HCT116 (cell line): ENCODE data around the gene SPTLC3. TPM values are rescaled to one million over a fixed set of nuclear protein-coding genes. Genes with fewer than 3 reads are reported as not detected.

Source experiments
- ATAC-seq: fragments of 200-7000 bp; cut with Tn5 transposase; 2 replicates; pipeline ENCODE4 v1.9.1; 2020; ENCODE audit warnings: mild to moderate bottlenecking, moderate library complexity
- BruUV-seq: library from RNA; stranded (reverse); fragments of 400-500 nt; replicated peaks from 2 replicates; lab custom pipeline; 2021; lab: Mats Ljungman, UMichigan
- CTCF ChIA-PET: fragments of 300-600 bp; sonication (Branson Sonifier 250); formaldehyde crosslinking; loops from one replicate; lab custom pipeline; 2021; ENCODE audit warnings: antibody characterized with exemption; lab: Charles Lee
- POLR2A ChIA-PET: fragments of 300-600, 350-600 bp; sonication (Branson Sonifier 250); formaldehyde crosslinking; loops from one replicate; lab custom pipeline; 2021; ENCODE audit warnings: antibody characterized with exemption; lab: Charles Lee
- RAD21 ChIA-PET, 2 experiments: fragments of 300-600 bp; sonication (Branson Sonifier 250); formaldehyde crosslinking; loops; one replicate each; lab custom pipeline; 2023; ENCODE audit warnings: low total read pairs in 2 of 2; ENCODE audit not compliant: uncharacterized antibody in 2 of 2, unreplicated experiment in 2 of 2, low non-redundant PET in 1 of 2; lab: Charles Lee
- DNase-seq: peaks from one replicate; pipeline ENCODE4 v3.0.0-alpha.2; 2010; ENCODE audit warnings: low read depth, low spot score
- H2AFZ ChIP-seq: fragments of 200-600 bp; shearing (Covaris generic), sonication (generic); 2 replicates; pipeline ENCODE4 v1.6.1; 2017; ENCODE audit warnings: low read depth, mixed run types, mixed read lengths, antibody characterized with exemption, low read length; ENCODE audit not compliant: poor library complexity, severe bottlenecking
- H3K27ac ChIP-seq: 2 replicates; pipeline ENCODE4 v1.5.1; 2012; ENCODE audit warnings: low read depth, low read length
- H3K27me3 ChIP-seq: fragments of 200-600 bp; sonication (generic); 2 replicates; pipeline ENCODE4 v1.6.1; 2016; ENCODE audit warnings: mixed run types, low read length, mixed read lengths; ENCODE audit not compliant: insufficient read depth
- H3K36me3 ChIP-seq, 2 experiments: fragments of 200-500 bp in 1 of 2; fragments of 200-600 bp in 1 of 2; sonication (Bioruptor generic) in 1 of 2; sonication (generic) in 1 of 2; 2 replicates each; pipeline versions ENCODE4 v1.5.1 to v1.6.1; 2014 to 2016; ENCODE audit warnings: low read length in 2 of 2, inconsistent platforms in 1 of 2, mixed read lengths in 1 of 2, mixed run types in 1 of 2; ENCODE audit not compliant: insufficient read depth in 2 of 2, control insufficient read depth in 1 of 2
- H3K4me1 ChIP-seq, 2 experiments: fragments of 200-600 bp in 1 of 2; sonication (generic) in 1 of 2; 2 replicates each; pipeline versions ENCODE4 v1.5.1 to v1.6.1; 2012 to 2017; ENCODE audit warnings: low read length in 2 of 2, inconsistent platforms in 1 of 2, mild to moderate bottlenecking in 1 of 2, mixed read lengths in 1 of 2, mixed run types in 1 of 2, moderate library complexity in 1 of 2; ENCODE audit not compliant: insufficient read depth in 2 of 2, control insufficient read depth in 1 of 2
- H3K4me2 ChIP-seq: fragments of 200-600 bp; sonication (generic); 2 replicates; pipeline ENCODE4 v1.6.1; 2017; ENCODE audit warnings: mixed run types, low read length, mixed read lengths
- H3K4me3 ChIP-seq, 2 experiments: fragments of 200-600 bp in 1 of 2; sonication (generic) in 1 of 2; replicated peaks in 1 of 2; 2 replicates each; pipeline ENCODE4 v1.5.1; 2011 to 2016; ENCODE audit warnings: low read length in 2 of 2, control low read depth in 1 of 2, low read depth in 1 of 2, mild to moderate bottlenecking in 1 of 2, mixed read lengths in 1 of 2, mixed run types in 1 of 2
- H3K79me2 ChIP-seq: fragments of 200-600 bp; sonication (generic); 2 replicates; pipeline ENCODE4 v1.6.1; 2017; ENCODE audit warnings: mild to moderate bottlenecking, mixed run types, low read length, moderate library complexity, mixed read lengths; ENCODE audit not compliant: insufficient read depth
- H3K9ac ChIP-seq: fragments of 200-600 bp; sonication (generic); 2 replicates; pipeline ENCODE4 v1.6.1; 2016; ENCODE audit warnings: low read length, mixed read lengths
- H3K9me2 ChIP-seq: fragments of 200-600 bp; sonication (generic), shearing (Covaris generic); 2 replicates; pipeline ENCODE4 v1.6.1; 2017; ENCODE audit warnings: mixed run types, mild to moderate bottlenecking, moderate library complexity; ENCODE audit not compliant: insufficient read depth
- H3K9me3 ChIP-seq, 2 experiments: fragments of 200-500 bp in 1 of 2; fragments of 200-600 bp in 1 of 2; sonication (Bioruptor generic) in 1 of 2; sonication (generic) in 1 of 2; 2 replicates each; pipeline ENCODE4 v1.6.1; 2014 to 2017; ENCODE audit warnings: low read length in 2 of 2, mixed read lengths in 2 of 2, inconsistent platforms in 1 of 2, low read depth in 1 of 2, mild to moderate bottlenecking in 1 of 2, mixed run types in 1 of 2, moderate library complexity in 1 of 2; ENCODE audit not compliant: control insufficient read depth in 1 of 2, insufficient read depth in 1 of 2
- H4K20me1 ChIP-seq: fragments of 200-600 bp; sonication (generic), shearing (Covaris generic); 2 replicates; pipeline ENCODE4 v1.6.1; 2017; ENCODE audit warnings: mixed run types, mild to moderate bottlenecking, moderate library complexity; ENCODE audit not compliant: insufficient read depth
- CBX3 ChIP-seq: IDR thresholded peaks from 2 replicates; pipeline ENCODE4 v1.6.1; 2012; ENCODE audit warnings: low read depth
- ELF1 ChIP-seq: IDR thresholded peaks from 2 replicates; pipeline ENCODE4 v1.6.1; 2012; ENCODE audit warnings: low read depth, borderline replicate concordance
- FOSL1 ChIP-seq: IDR thresholded peaks from 2 replicates; pipeline ENCODE4 v1.6.1; 2012; ENCODE audit warnings: low read depth
- JUND ChIP-seq: IDR thresholded peaks from 2 replicates; pipeline ENCODE4 v1.6.1; 2012
- POLR2A ChIP-seq: IDR thresholded peaks from 2 replicates; pipeline ENCODE4 v1.7.0; 2011; ENCODE audit warnings: borderline replicate concordance; ENCODE audit not compliant: insufficient read depth, insufficient read length; ENCODE audit errors: extremely low read depth
- POLR2AphosphoS5 ChIP-seq: IDR thresholded peaks from 2 replicates; pipeline ENCODE4 v1.6.1; 2011; ENCODE audit warnings: mild to moderate bottlenecking, low read depth, low read length, moderate library complexity
- RAD21 ChIP-seq: IDR thresholded peaks from 2 replicates; pipeline ENCODE4 v1.6.1; 2012; ENCODE audit warnings: low read depth, mild to moderate bottlenecking
- REST ChIP-seq: IDR thresholded peaks from 2 replicates; pipeline ENCODE4 v1.6.1; 2012; ENCODE audit warnings: low read depth
- SIN3A ChIP-seq: IDR thresholded peaks from 2 replicates; pipeline ENCODE4 v1.6.1; 2012; ENCODE audit warnings: low read depth
- SP1 ChIP-seq: IDR thresholded peaks from 2 replicates; pipeline ENCODE4 v1.6.1; 2012; ENCODE audit warnings: low read depth
- SRF ChIP-seq: IDR thresholded peaks from 2 replicates; pipeline ENCODE4 v1.6.1; 2012; ENCODE audit warnings: low read depth
- TCF7L2 ChIP-seq: IDR thresholded peaks from 2 replicates; pipeline ENCODE4 v1.7.0; 2011; ENCODE audit warnings: borderline replicate concordance, inconsistent platforms; ENCODE audit not compliant: insufficient read depth, insufficient read length; ENCODE audit errors: extremely low read depth
- YY1 ChIP-seq: IDR thresholded peaks from 2 replicates; pipeline ENCODE4 v1.6.1; 2011; ENCODE audit warnings: low read length, low read depth, moderate library complexity, mild to moderate bottlenecking; ENCODE audit not compliant: insufficient replicate concordance; ENCODE audit errors: extremely low read depth
- ZFX ChIP-seq: fragments of 450-650 bp; IDR thresholded peaks from 2 replicates; pipeline ENCODE4 v1.6.1; 2017
- ZNF274 ChIP-seq: fragments of 200-500 bp; sonication (Bioruptor generic); IDR thresholded peaks from 2 replicates; pipeline ENCODE4 v1.6.1; 2014; ENCODE audit warnings: mild to moderate bottlenecking, low read depth, low read length, inconsistent platforms
- intact Hi-C: fragments of 100-400 bp; cut with micrococcal nuclease; formaldehyde crosslinking; loops from 2 replicates; pipeline ENCODE4 v1.10.0; 2022
- total RNA-seq: library from RNA; stranded (reverse); gene quantifications from one replicate; pipeline ENCODE4 v1.2.1, GENCODE V29; 2021; ENCODE audit not compliant: unreplicated experiment
- TF ChIP-seq, protein P1 (sequence below): IDR thresholded peaks from 2 replicates; pipeline ENCODE4 v1.6.1; 2012
- TF ChIP-seq, protein P2 (sequence below): IDR thresholded peaks from 2 replicates; pipeline ENCODE4 v1.6.1; 2011; ENCODE audit warnings: mild to moderate bottlenecking, low read length, moderate library complexity; ENCODE audit not compliant: insufficient replicate concordance; ENCODE audit errors: extremely low read depth
- TF ChIP-seq, protein P3 (sequence below), 3 experiments: fragments of 200-600 bp in 1 of 3; sonication (generic) in 1 of 3; IDR thresholded peaks in 2 of 3; conservative IDR thresholded peaks in 1 of 3; 2 replicates each; pipeline ENCODE4 v1.5.1; 2012 to 2017; ENCODE audit warnings: low read depth in 2 of 3, low read length in 2 of 3, antibody characterized with exemption in 1 of 3, borderline replicate concordance in 1 of 3, control low read depth in 1 of 3, mild to moderate bottlenecking in 1 of 3, mixed read lengths in 1 of 3, mixed run types in 1 of 3, moderate library complexity in 1 of 3; ENCODE audit not compliant: insufficient read depth in 1 of 3
- TF ChIP-seq, protein P4 (sequence below): IDR thresholded peaks from 2 replicates; pipeline ENCODE4 v1.6.1; 2012

SPTLC3 gene
- total RNA-seq, 1 experiment from 2014 or later, result not detected

DNA sequence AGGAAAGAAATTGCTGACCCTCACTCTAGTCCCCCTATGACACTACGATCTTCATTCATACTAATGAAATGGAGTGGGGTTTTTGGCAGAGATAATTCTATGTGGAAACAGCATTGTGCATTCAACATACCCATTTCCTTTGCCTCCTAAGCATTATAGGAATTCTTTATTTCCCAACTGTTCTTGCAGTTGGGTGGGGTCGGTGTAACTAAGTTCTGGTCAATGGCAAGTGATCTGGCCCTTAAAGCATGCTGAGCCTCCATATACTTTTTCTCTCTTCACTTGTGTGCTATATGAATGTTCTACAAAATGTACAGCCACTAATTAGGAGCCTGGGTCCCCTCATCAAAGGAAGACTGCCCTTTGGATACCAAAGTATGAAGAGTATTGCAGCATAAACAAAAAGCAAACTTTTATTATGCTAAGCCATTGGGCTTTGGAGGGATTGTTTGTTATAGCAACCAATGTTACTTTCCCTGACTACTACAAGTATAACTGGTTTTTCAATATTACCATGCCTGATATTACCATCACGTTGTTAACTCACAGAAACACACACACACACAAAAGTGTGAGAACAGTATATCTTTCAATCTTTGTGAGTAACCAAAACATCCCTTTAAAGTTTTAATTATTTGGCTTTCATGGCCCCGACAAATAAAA, 203.3 kb downstream of the SPTLC3 start:
- no peaks in the 10 kb centered on the region for H3K9me3 ChIP-seq
- POLR2A ChIA-PET, result no interaction called here
- BruUV-seq, result no TSS peak
- H3K27ac ChIP-seq, result no peak overlapping the region
- no peaks in the 10 kb centered on the region for H4K20me1 ChIP-seq
- no peak for ATAC-seq
- no peaks in the 10 kb centered on the region for H3K79me2 ChIP-seq
- H3K9me2 ChIP-seq, result no peaks in the 10 kb centered on the region
- TF ChIP-seq, protein P1, sequence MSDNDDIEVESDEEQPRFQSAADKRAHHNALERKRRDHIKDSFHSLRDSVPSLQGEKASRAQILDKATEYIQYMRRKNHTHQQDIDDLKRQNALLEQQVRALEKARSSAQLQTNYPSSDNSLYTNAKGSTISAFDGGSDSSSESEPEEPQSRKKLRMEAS, result no peak
- TF ChIP-seq, protein P2, sequence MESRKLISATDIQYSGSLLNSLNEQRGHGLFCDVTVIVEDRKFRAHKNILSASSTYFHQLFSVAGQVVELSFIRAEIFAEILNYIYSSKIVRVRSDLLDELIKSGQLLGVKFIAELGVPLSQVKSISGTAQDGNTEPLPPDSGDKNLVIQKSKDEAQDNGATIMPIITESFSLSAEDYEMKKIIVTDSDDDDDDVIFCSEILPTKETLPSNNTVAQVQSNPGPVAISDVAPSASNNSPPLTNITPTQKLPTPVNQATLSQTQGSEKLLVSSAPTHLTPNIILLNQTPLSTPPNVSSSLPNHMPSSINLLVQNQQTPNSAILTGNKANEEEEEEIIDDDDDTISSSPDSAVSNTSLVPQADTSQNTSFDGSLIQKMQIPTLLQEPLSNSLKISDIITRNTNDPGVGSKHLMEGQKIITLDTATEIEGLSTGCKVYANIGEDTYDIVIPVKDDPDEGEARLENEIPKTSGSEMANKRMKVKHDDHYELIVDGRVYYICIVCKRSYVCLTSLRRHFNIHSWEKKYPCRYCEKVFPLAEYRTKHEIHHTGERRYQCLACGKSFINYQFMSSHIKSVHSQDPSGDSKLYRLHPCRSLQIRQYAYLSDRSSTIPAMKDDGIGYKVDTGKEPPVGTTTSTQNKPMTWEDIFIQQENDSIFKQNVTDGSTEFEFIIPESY, result no peak
- no peak for TF ChIP-seq POLR2A
- no peak for TF ChIP-seq SP1
- TF ChIP-seq ZFX, result no peak
- TF ChIP-seq FOSL1, result no peak
- TF ChIP-seq SIN3A, result no peak
- TF ChIP-seq, protein P3, sequence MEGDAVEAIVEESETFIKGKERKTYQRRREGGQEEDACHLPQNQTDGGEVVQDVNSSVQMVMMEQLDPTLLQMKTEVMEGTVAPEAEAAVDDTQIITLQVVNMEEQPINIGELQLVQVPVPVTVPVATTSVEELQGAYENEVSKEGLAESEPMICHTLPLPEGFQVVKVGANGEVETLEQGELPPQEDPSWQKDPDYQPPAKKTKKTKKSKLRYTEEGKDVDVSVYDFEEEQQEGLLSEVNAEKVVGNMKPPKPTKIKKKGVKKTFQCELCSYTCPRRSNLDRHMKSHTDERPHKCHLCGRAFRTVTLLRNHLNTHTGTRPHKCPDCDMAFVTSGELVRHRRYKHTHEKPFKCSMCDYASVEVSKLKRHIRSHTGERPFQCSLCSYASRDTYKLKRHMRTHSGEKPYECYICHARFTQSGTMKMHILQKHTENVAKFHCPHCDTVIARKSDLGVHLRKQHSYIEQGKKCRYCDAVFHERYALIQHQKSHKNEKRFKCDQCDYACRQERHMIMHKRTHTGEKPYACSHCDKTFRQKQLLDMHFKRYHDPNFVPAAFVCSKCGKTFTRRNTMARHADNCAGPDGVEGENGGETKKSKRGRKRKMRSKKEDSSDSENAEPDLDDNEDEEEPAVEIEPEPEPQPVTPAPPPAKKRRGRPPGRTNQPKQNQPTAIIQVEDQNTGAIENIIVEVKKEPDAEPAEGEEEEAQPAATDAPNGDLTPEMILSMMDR (IDR thresholded peaks at IDR 0.05 in 2 of 3, conservative IDR thresholded peaks at IDR 0.05 in 1 of 3; ENCODE audit: borderline replicate concordance in 1 of 3, insufficient read depth in 1 of 3, low read depth in 2 of 3, low read length in 2 of 3), result no peak
- TF ChIP-seq SRF, result no peak
- no peak for TF ChIP-seq ZNF274
- TF ChIP-seq POLR2AphosphoS5, result no peak
- no peak for TF ChIP-seq CBX3
- no peak for TF ChIP-seq REST
- no peak for TF ChIP-seq TCF7L2
- no peak for TF ChIP-seq JUND
- TF ChIP-seq, protein P4, sequence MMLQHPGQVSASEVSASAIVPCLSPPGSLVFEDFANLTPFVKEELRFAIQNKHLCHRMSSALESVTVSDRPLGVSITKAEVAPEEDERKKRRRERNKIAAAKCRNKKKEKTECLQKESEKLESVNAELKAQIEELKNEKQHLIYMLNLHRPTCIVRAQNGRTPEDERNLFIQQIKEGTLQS, result no peak
- no peak for TF ChIP-seq YY1
- TF ChIP-seq ELF1, result no peak
- no peak for TF ChIP-seq RAD21
- TF ChIP-seq, all 23 proteins: peak for 0
- no peak overlapping the region for H2AFZ ChIP-seq
- ChIA-PET CTCF (no interaction called here), RAD21 (no interaction called here)
- H3K36me3 ChIP-seq, result no peaks in the 10 kb centered on the region
- H3K4me2 ChIP-seq, result no peak overlapping the region
- H3K27me3 ChIP-seq, result peaks cover 32% of the 10 kb centered on the region
- DNase-seq, result no peak
- H3K9ac ChIP-seq, result no peak overlapping the region
- H3K4me3 ChIP-seq, result no peak overlapping the region
- intact Hi-C loops, result no loop called here
- H3K4me1 ChIP-seq, result no peaks in the 10 kb centered on the region
